MCF 10A (cell line): Measurements from ENCODE around the gene C1QL1. TPM values are rescaled to one million over a fixed set of nuclear protein-coding genes. Genes with fewer than 3 reads are reported as not detected.

ENCODE experiments used
- BruUV-seq: library from RNA; stranded (reverse); fragments of 400-500 nt; replicated peaks from 2 replicates; lab custom pipeline; 2021; lab: Mats Ljungman, UMichigan
- CTCF ChIA-PET: fragments of 300-600 bp; sonication (Branson Sonifier 250); formaldehyde crosslinking; extraction: SDS; loops from one replicate; lab custom pipeline; 2021; ENCODE audit warnings: antibody characterized with exemption, inconsistent platforms; lab: Yijun Ruan, JAX
- POLR2A ChIA-PET: fragments of 300-600, 350-650 bp; sonication (Branson Sonifier 250); formaldehyde crosslinking; extraction: SDS; loops from one replicate; lab custom pipeline; 2020; ENCODE audit warnings: antibody characterized with exemption, inconsistent platforms; lab: Yijun Ruan, JAX
- DNase-seq: peaks from one replicate; pipeline ENCODE4 v3.0.0-alpha.2; 2018; ENCODE audit not compliant: unreplicated experiment
- H3K27ac Mint-ChIP-seq: one replicate; pipeline ENCODE4 v1.8.0; 2022; ENCODE audit warnings: mild to moderate bottlenecking, low read depth, mixed read lengths; ENCODE audit not compliant: unreplicated experiment
- H3K27me3 Mint-ChIP-seq: one replicate; pipeline ENCODE4 v1.8.0; 2022; ENCODE audit warnings: mixed read lengths; ENCODE audit not compliant: insufficient read depth, unreplicated experiment
- H3K36me3 Mint-ChIP-seq: one replicate; pipeline ENCODE4 v1.8.0; 2022; ENCODE audit warnings: mild to moderate bottlenecking, moderate library complexity, mixed read lengths; ENCODE audit not compliant: insufficient read depth, unreplicated experiment
- H3K4me1 Mint-ChIP-seq: one replicate; pipeline ENCODE4 v1.8.0; 2022; ENCODE audit warnings: mixed read lengths; ENCODE audit not compliant: insufficient read depth, unreplicated experiment
- H3K4me3 Mint-ChIP-seq: one replicate; pipeline ENCODE4 v1.8.0; 2022; ENCODE audit warnings: mild to moderate bottlenecking, moderate library complexity, mixed read lengths; ENCODE audit not compliant: unreplicated experiment
- H3K9me3 Mint-ChIP-seq: one replicate; pipeline ENCODE4 v1.8.0; 2022; ENCODE audit warnings: mixed read lengths; ENCODE audit not compliant: unreplicated experiment
- CTCF ChIP-seq: fragments of 200-600 bp; IDR thresholded peaks from one replicate; pipeline ENCODE4 v1.8.0; 2022; ENCODE audit warnings: antibody characterized with exemption, mild to moderate bottlenecking; ENCODE audit not compliant: unreplicated experiment
- intact Hi-C: fragments of 100-400 bp; cut with micrococcal nuclease; formaldehyde crosslinking; loops from 2 replicates; pipeline ENCODE4 v1.14.1; 2022
- total RNA-seq: library from RNA; stranded (reverse); gene quantifications from 2 replicates; pipeline ENCODE4 v1.2.3, GENCODE V29; 2022

Gene C1QL1
- total RNA-seq, 1 experiment from 2014 or later: 0.96 TPM

DNA sequence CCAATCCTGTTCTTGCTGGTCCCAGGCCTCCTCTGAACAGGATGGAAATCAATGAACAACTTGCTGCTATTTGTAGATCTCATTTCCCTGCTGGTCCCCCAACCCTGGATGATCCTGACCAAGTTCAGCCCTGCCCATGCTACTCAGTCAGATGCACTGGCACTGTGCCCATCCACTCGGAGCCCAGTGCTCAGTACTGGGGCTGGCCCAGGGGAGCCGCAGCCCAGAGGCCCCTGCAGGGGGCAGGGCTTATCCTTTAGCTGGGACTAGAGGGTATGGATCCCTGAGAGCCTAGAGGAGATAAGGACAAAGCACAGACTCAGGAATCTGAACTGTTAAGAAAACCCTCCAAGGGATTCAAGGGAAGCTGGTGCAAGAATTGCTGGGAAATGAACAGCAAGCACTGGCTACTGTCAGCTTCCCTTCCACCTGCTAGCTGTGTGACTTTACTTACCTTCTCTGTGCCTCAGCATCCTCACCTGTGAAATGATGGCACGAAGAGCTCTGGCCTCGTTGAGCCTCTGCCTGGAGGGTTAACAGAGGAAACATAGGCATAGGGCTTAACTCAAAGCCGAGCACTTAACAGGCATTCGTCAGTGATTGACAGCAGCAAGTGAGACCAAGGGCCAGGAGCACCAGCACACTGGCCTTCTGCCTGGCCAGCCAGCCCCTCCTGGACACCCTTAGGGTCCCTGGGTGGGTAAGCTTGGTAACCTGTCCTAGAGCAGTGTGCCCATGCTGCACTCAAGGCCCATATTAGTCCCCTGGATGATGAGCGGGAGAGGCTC is 29.8 kb upstream of the C1QL1 start:
- H3K4me3 Mint-ChIP-seq: no peak overlapping the region
- POLR2A ChIA-PET: interaction anchor here (0.6 to 0.8 kb wide), 2 partner anchors 11 to 46 kb away, joined by 3 read pairs; no protein-coding TSS in a partner anchor
- no peaks in the 10 kb centered on the region for H3K4me1 Mint-ChIP-seq
- H3K9me3 Mint-ChIP-seq: peaks cover 5% of the 10 kb centered on the region
- no peaks in the 10 kb centered on the region for H3K27me3 Mint-ChIP-seq
- no peak overlapping the region for H3K27ac Mint-ChIP-seq
- no TSS peak for BruUV-seq
- CTCF ChIA-PET: interaction anchor here (0.8 to 1.6 kb wide), 3 partner anchors 21 to 137 kb away, joined by 3 to 4 read pairs (median 3); partner anchors contain the start of gene ACBD4
- intact Hi-C loops: no loop called here
- TF ChIP-seq CTCF: no peak
- no peak for DNase-seq
- no peaks in the 10 kb centered on the region for H3K36me3 Mint-ChIP-seq

DNA sequence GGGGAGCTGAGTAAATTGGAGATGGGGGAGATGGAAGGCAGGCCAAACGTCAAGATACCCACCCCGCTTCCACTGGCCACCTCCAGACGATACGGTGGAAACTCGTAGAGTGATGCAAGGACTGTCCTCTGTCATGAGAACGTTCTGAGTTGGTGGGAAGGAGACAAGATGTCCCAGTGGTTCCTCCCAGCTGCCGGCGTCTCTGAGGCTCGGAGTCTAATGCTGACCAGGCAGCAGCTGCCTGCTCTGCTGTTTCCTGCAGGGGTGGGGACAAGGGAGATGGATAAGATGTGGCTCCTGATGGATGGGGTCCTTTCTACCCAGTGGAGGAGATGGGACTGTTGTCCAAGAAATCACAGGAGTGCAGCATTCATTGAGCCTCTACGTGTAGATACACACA is 28.2 kb upstream of the C1QL1 start:
- intact Hi-C loops: no loop called here
- Mint-ChIP-seq H3K27me3 (no peaks in the 10 kb centered on the region), H3K9me3 (peaks cover 5% of the 10 kb centered on the region), H3K4me3 (no peak overlapping the region), H3K27ac (no peak overlapping the region), H3K4me1 (no peaks in the 10 kb centered on the region), H3K36me3 (no peaks in the 10 kb centered on the region)
- no TSS peak for BruUV-seq
- no peak for TF ChIP-seq CTCF
- ChIA-PET POLR2A (no interaction called here), CTCF (no interaction called here)
- DNase-seq: no peak

- Mint-ChIP-seq H3K27me3 (no peaks in the 10 kb centered on the region), H3K4me1 (no peaks in the 10 kb centered on the region), H3K9me3 (peaks cover 5% of the 10 kb centered on the region), H3K36me3 (no peaks in the 10 kb centered on the region), H3K4me3 (no peak overlapping the region), H3K27ac (no peak overlapping the region)
- intact Hi-C loops: no loop called here
- ChIA-PET CTCF (interaction anchor here (0.6 to 0.9 kb wide), 2 partner anchors 26 to 140 kb away, joined by 3 to 5 read pairs; partner anchors contain the start of gene ACBD4), POLR2A (no interaction called here)
- BruUV-seq: no TSS peak
- no peak for TF ChIP-seq CTCF
- DNase-seq: no peak
These were observed 27.4 kb upstream of the C1QL1 start for GRCh38 chr17:44995436-44996001.

GRCh38 chr17:44992242-44992939 is 24.3 kb upstream of the C1QL1 start:
- POLR2A ChIA-PET: interaction anchor here (0.6 to 1.7 kb wide), 3 partner anchors 11 to 94 kb away, joined by 3 to 6 read pairs (median 3); no protein-coding TSS in a partner anchor
- Mint-ChIP-seq H3K27ac (no peak overlapping the region), H3K4me1 (no peaks in the 10 kb centered on the region), H3K27me3 (no peaks in the 10 kb centered on the region), H3K36me3 (no peaks in the 10 kb centered on the region), H3K9me3 (no peaks in the 10 kb centered on the region), H3K4me3 (no peak overlapping the region)
- no peak for DNase-seq
- CTCF ChIA-PET: interaction anchor here (1.6 to 2.0 kb wide), 2 partner anchors 30 to 72 kb away, joined by 6 read pairs; no protein-coding TSS in a partner anchor
- no peak for TF ChIP-seq CTCF
- intact Hi-C loops: no loop called here
- no TSS peak for BruUV-seq
